ENCODE measurements around the gene RAB12. TPM values are rescaled to one million over a fixed set of nuclear protein-coding genes. Genes with fewer than 3 reads are reported as not detected.

RAB12 gene
- total RNA-seq, 1 experiment from 2014 or later: 32.7 TPM

- Histone ChIP-seq H3K9me3 (ENCODE audit: control insufficient read depth in 1 of 2, insufficient read depth in 1 of 2, low read depth in 1 of 2, low read length in 2 of 2) (no peaks in the 10 kb centered on the region), H3K27me3 (ENCODE audit: insufficient read depth, low read length) (no peaks in the 10 kb centered on the region), H3K27ac (ENCODE audit: low read depth, low read length) (no peak overlapping the region), H3K9me2 (ENCODE audit: insufficient read depth) (no peaks in the 10 kb centered on the region), H3K36me3 (ENCODE audit: control insufficient read depth in 1 of 2, insufficient read depth in 2 of 2, low read length in 2 of 2) (no peaks in the 10 kb centered on the region), H3K4me3 (replicated peaks in 1 of 2; ENCODE audit: low read depth in 1 of 2, low read length in 2 of 2) (no peak overlapping the region), H2AFZ (ENCODE audit: low read depth, low read length, poor library complexity, severe bottlenecking) (no peak overlapping the region), H4K20me1 (ENCODE audit: insufficient read depth) (no peaks in the 10 kb centered on the region), H3K4me2 (ENCODE audit: low read length) (no peak overlapping the region), H3K4me1 (ENCODE audit: control insufficient read depth in 1 of 2, insufficient read depth in 2 of 2, low read length in 2 of 2) (peaks cover 10 to 27% of the 10 kb centered on the region in 2 experiments), H3K79me2 (ENCODE audit: insufficient read depth, low read length) (no peaks in the 10 kb centered on the region), H3K9ac (ENCODE audit: low read length) (no peak overlapping the region)
- ATAC-seq: no peak
- ChIA-PET RAD21 (ENCODE audit: low non-redundant PET in 1 of 2, low total read pairs in 2 of 2, uncharacterized antibody in 2 of 2, unreplicated experiment in 2 of 2) (interaction anchor here in 1 of 2 experiments (0.6 kb wide), 1 partner anchor 152 kb away, joined by 3 read pairs; no protein-coding TSS in a partner anchor), CTCF (no interaction called here), POLR2A (no interaction called here)
- DNase-seq (ENCODE audit: low read depth, low spot score): no peak
- intact Hi-C loops (cut with micrococcal nuclease): no loop called here
- no TSS peak for BruUV-seq (replicated peaks)
- no peak for TF ChIP-seq MAX (IDR thresholded peaks at IDR 0.05)
These were observed 53.5 kb downstream of the RAB12 start for GRCh38 chr18:8662560-8663255.

- Histone ChIP-seq H2AFZ (ENCODE audit: low read depth, low read length, poor library complexity, severe bottlenecking) (no peak overlapping the region), H3K79me2 (ENCODE audit: insufficient read depth, low read length) (no peaks in the 10 kb centered on the region), H3K9me2 (ENCODE audit: insufficient read depth) (no peaks in the 10 kb centered on the region), H3K9me3 (ENCODE audit: control insufficient read depth in 1 of 2, insufficient read depth in 1 of 2, low read depth in 1 of 2, low read length in 2 of 2) (no peaks in the 10 kb centered on the region), H4K20me1 (ENCODE audit: insufficient read depth) (no peaks in the 10 kb centered on the region), H3K9ac (ENCODE audit: low read length) (no peak overlapping the region), H3K27ac (ENCODE audit: low read depth, low read length) (no peak overlapping the region), H3K4me2 (ENCODE audit: low read length) (no peak overlapping the region), H3K36me3 (ENCODE audit: control insufficient read depth in 1 of 2, insufficient read depth in 2 of 2, low read length in 2 of 2) (no peaks in the 10 kb centered on the region), H3K4me3 (replicated peaks in 1 of 2; ENCODE audit: low read depth in 1 of 2, low read length in 2 of 2) (no peak overlapping the region), H3K4me1 (ENCODE audit: control insufficient read depth in 1 of 2, insufficient read depth in 2 of 2, low read length in 2 of 2) (peaks cover 10 to 18% of the 10 kb centered on the region in 2 experiments), H3K27me3 (ENCODE audit: insufficient read depth, low read length) (no peaks in the 10 kb centered on the region)
- ChIA-PET POLR2A (no interaction called here), CTCF (no interaction called here), RAD21 (ENCODE audit: low non-redundant PET in 1 of 2, low total read pairs in 2 of 2, uncharacterized antibody in 2 of 2, unreplicated experiment in 2 of 2) (no interaction called here)
- TF ChIP-seq ATF3 (IDR thresholded peaks at IDR 0.05) (no peak), FOSL1 (IDR thresholded peaks at IDR 0.05; ENCODE audit: low read depth) (no peak), ZBTB33 (IDR thresholded peaks at IDR 0.05; ENCODE audit: extremely low read depth, insufficient replicate concordance, low read length) (no peak), SRF (IDR thresholded peaks at IDR 0.05; ENCODE audit: low read depth) (no peak)
- no peak for DNase-seq (ENCODE audit: low read depth, low spot score)
- intact Hi-C loops (cut with micrococcal nuclease): no loop called here
- no TSS peak for BruUV-seq (replicated peaks)
- ATAC-seq: no peak
These were observed 58.6 kb downstream of the RAB12 start for GRCh38 chr18:8667846-8668245.
